Kidney epithelial cell (primary cell): ENCODE data around the gene SCN1A. TPM values are rescaled to one million over a fixed set of nuclear protein-coding genes. Genes with fewer than 3 reads are reported as not detected.
"Not testable (repeated sequence)": the region's sequence is repeated elsewhere in the genome, so short reads cannot be mapped to it uniquely, and the experiment has no call there.

Experiments
- DNase-seq: peaks from one replicate; pipeline ENCODE4 v3.0.0-alpha.2; 2010; ENCODE audit warnings: low read depth
- H3K27me3 ChIP-seq: 2 replicates; pipeline ENCODE4 v1.6.0; 2011; ENCODE audit warnings: low read length; ENCODE audit not compliant: control insufficient read depth, insufficient read depth
- H3K36me3 ChIP-seq: 2 replicates; pipeline ENCODE4 v1.5.1; 2011; ENCODE audit warnings: low read length; ENCODE audit not compliant: control insufficient read depth, insufficient read depth
- H3K4me3 ChIP-seq: 2 replicates; pipeline ENCODE4 v1.5.1; 2011; ENCODE audit warnings: low read depth, mild to moderate bottlenecking, control low read depth, low read length
- CTCF ChIP-seq: IDR thresholded peaks from 2 replicates; pipeline ENCODE4 v1.5.1; 2011; ENCODE audit warnings: mild to moderate bottlenecking, moderate library complexity, low read length, control low read depth, inconsistent platforms; ENCODE audit not compliant: insufficient read depth, poor library complexity, severe bottlenecking
- total RNA-seq: library from RNA; depleted of rRNA; stranded (reverse); fragments of >200 nt; gene quantifications from 2 replicates; pipeline ENCODE4 v1.2.3, GENCODE V29; 2015

SCN1A gene
- total RNA-seq, 1 donor from 2014 or later: not detected

GRCh38 chr2:166152064-166152463 is 24.2 kb upstream of the SCN1A start:
- no peak for TF ChIP-seq CTCF
- Histone ChIP-seq H3K4me3 (no peak overlapping the region), H3K36me3 (no peaks in the 10 kb centered on the region), H3K27me3 (no peaks in the 10 kb centered on the region)
- DNase-seq: no peak

- DNase-seq: no peak
- Histone ChIP-seq H3K4me3 (no peak overlapping the region), H3K27me3 (no peaks in the 10 kb centered on the region), H3K36me3 (no peaks in the 10 kb centered on the region)
- TF ChIP-seq CTCF: no peak
Observed at GRCh38 chr2:166148500-166149400, 20.9 kb upstream of the SCN1A start.

GRCh38 chr2:166147883-166148282 is 20.1 kb upstream of the SCN1A start:
- DNase-seq: no peak
- no peaks in the 10 kb centered on the region for H3K36me3 ChIP-seq
- H3K4me3 ChIP-seq: no peak overlapping the region
- no peak for TF ChIP-seq CTCF
- no peaks in the 10 kb centered on the region for H3K27me3 ChIP-seq

DNA sequence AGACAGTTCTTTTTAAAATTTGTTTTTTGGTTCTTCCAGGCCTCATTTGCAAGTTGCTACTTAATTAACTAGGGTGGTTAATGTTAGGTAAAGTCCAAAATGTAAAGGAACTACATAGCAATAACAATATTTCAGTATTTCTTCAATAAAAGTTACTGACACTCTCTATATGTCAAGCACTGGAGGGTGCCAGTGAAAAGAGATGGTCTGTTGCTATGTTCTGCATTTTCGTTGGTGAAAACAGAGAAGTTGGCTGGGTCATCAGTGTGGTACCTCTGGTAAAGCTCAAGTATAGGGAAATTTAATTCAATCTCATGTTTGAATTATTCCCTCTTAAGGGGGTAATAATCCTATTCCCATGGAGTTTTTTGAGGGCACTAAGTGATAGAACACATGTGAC is 16.3 kb upstream of the SCN1A start:
- Histone ChIP-seq H3K27me3 (no peaks in the 10 kb centered on the region), H3K36me3 (no peaks in the 10 kb centered on the region), H3K4me3 (no peak overlapping the region)
- no peak for DNase-seq
- TF ChIP-seq CTCF: no peak

- Histone ChIP-seq H3K36me3 (no peaks in the 10 kb centered on the region), H3K4me3 (no peak overlapping the region), H3K27me3 (no peaks in the 10 kb centered on the region)
- no peak for TF ChIP-seq CTCF
- no peak for DNase-seq
Observed at GRCh38 chr2:166140932-166141331, 13.1 kb upstream of the SCN1A start.

DNA sequence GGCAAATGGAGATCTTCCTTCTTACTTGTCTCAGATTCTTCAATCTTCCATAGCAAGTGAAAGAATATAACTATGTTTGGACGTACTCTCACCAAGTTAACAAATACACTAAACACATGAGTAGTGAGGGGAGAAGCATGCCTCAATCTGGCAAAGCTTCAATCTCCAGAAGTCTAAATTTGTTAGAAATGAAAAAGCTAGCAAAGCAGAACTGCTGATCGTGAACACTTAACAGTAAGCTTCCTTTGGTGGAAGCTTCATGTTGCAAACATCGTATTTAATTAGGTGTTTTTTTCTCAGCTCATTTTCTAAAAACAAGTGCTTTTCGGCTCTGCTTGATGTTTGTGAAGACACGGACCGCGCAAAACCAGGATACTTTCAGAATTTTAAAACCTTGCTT is 12.7 kb upstream of the SCN1A start:
- Histone ChIP-seq H3K27me3 (no peaks in the 10 kb centered on the region), H3K36me3 (no peaks in the 10 kb centered on the region), H3K4me3 (no peak overlapping the region)
- TF ChIP-seq CTCF: no peak
- no peak for DNase-seq

DNA sequence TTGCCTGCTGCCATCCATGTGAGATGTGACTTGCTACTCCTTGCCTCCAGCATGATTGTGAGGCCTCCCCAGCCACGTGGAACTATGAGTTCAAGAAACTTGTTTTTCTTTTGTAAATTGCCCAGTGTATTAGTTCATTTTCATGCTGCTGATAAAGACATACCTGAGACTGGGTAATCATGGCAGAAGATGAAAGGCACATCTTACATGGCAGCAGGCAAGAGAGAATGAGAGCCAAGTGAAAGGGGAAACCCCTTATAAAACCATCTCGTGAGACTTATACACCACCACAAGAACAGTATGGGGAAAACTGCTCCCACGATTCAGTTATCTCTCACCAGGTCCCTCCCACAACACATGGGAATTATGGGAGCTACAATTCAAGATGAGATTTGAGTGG is 11.7 kb upstream of the SCN1A start:
- not testable (repeated sequence) for H3K4me3 ChIP-seq, H3K36me3 ChIP-seq, H3K27me3 ChIP-seq, DNase-seq
